A549 (cell line): ENCODE data around the gene OR1F1. TPM values are rescaled to one million over a fixed set of nuclear protein-coding genes. Genes with fewer than 3 reads are reported as not detected.
A peak's percentile ranks its signal among the peaks of the same experiment; 100 is the strongest.

ENCODE experiments used
- ATAC-seq, 2 experiments: fragments of 200-7000 bp in 1 of 2; fragments of >200 bp in 1 of 2; cut with Nextera tagmentation in 1 of 2; cut with Tn5 transposase in 1 of 2; 3 replicates each; pipeline versions ENCODE4 v1.8.0 to v1.9.1; 2018 to 2020; ENCODE audit warnings: mild to moderate bottlenecking in 1 of 2, moderate library complexity in 1 of 2
- CTCF ChIA-PET: fragments of 300-600 bp; sonication (Branson Sonifier 250); formaldehyde crosslinking; extraction: SDS; loops from one replicate; lab custom pipeline; 2021; ENCODE audit warnings: antibody characterized with exemption, inconsistent platforms; lab: Yijun Ruan, JAX
- POLR2A ChIA-PET: fragments of 350-600 bp; formaldehyde crosslinking; extraction: SDS; loops from one replicate; lab custom pipeline; 2021; ENCODE audit warnings: antibody characterized with exemption, inconsistent platforms; lab: Yijun Ruan, JAX
- DNase-seq, 2 experiments: peaks; one replicate each; pipeline versions ENCODE4 v3.0.0 to v3.0.0-alpha.2; 2011 to 2016; ENCODE audit warnings: low read depth in 1 of 2, low spot score in 1 of 2
- FAIRE-seq: peaks from 2 replicates; lab custom pipeline; 2011; peaks lifted over from hg19 to GRCh38; lab: Jason Lieb, UNC
- H3K27ac ChIP-seq, 2 experiments: fragments of >200 bp; sonication (Bioruptor Twin); formaldehyde crosslinking; 3 replicates each; pipeline ENCODE4 v1.5.1; 2016 to 2017
- H3K4me1 ChIP-seq: fragments of >200 bp; sonication (Bioruptor Twin); formaldehyde crosslinking; 3 replicates; pipeline ENCODE4 v1.6.1; 2016
- H3K4me2 ChIP-seq: fragments of >200 bp; sonication (Bioruptor Twin); formaldehyde crosslinking; 3 replicates; pipeline ENCODE4 v1.6.1; 2016
- H3K4me3 ChIP-seq: fragments of >200 bp; sonication (Bioruptor Twin); formaldehyde crosslinking; 3 replicates; pipeline ENCODE4 v1.5.1; 2016
- H3K9me3 ChIP-seq: fragments of >200 bp; sonication (Bioruptor Twin); formaldehyde crosslinking; 3 replicates; pipeline ENCODE4 v1.6.1; 2016
- BHLHE40 ChIP-seq: IDR thresholded peaks from 2 replicates; pipeline ENCODE4 v1.6.1; 2012; ENCODE audit warnings: low read depth, low read length, inconsistent platforms
- CBX2 ChIP-seq: fragments of 200-600 bp; sonication (generic); IDR thresholded peaks from 2 replicates; pipeline ENCODE4 v1.6.1; 2016; ENCODE audit warnings: low read depth, mild to moderate bottlenecking, borderline replicate concordance
- CBX8 ChIP-seq: fragments of 200-600 bp; sonication (generic); IDR thresholded peaks from 2 replicates; pipeline ENCODE4 v1.6.1; 2016
- CHD2 ChIP-seq: fragments of 150-350 bp; IDR thresholded peaks from 2 replicates; pipeline ENCODE4 v1.6.1; 2014; ENCODE audit warnings: low read length; ENCODE audit not compliant: partially characterized antibody
- CTCF ChIP-seq: fragments of >200 bp; sonication (Bioruptor Twin); formaldehyde crosslinking; IDR thresholded peaks from 3 replicates; pipeline ENCODE4 v1.5.1; 2016
- E2F6 ChIP-seq: IDR thresholded peaks from 2 replicates; pipeline ENCODE4 v1.6.1; 2012; ENCODE audit warnings: low read depth, borderline replicate concordance
- EHF ChIP-seq: fragments of 250-450 bp; sonication (Bioruptor Pico); IDR thresholded peaks from 2 replicates; pipeline ENCODE4 v1.5.0; 2020; ENCODE audit warnings: mild to moderate bottlenecking
- EHMT2 ChIP-seq: fragments of 200-600 bp; sonication (generic); IDR thresholded peaks from 2 replicates; pipeline ENCODE4 v1.6.1; 2016; ENCODE audit warnings: antibody characterized with exemption, low read depth, mild to moderate bottlenecking, moderate library complexity
- FOSB ChIP-seq: fragments of 250-450 bp; sonication (Bioruptor Pico); IDR thresholded peaks from 2 replicates; pipeline ENCODE4 v1.5.0; 2020; ENCODE audit warnings: mild to moderate bottlenecking, moderate library complexity
- GATA3 ChIP-seq: IDR thresholded peaks from 2 replicates; pipeline ENCODE4 v1.6.1; 2012; ENCODE audit warnings: borderline replicate concordance
- HES2 ChIP-seq: fragments of >200 bp; sonication (Bioruptor Twin); formaldehyde crosslinking; IDR thresholded peaks from 2 replicates; pipeline ENCODE4 v1.6.1; 2016
- HEYL ChIP-seq: fragments of 250-450 bp; sonication (Bioruptor Pico); IDR thresholded peaks from 2 replicates; pipeline ENCODE4 v1.8.0; 2021; ENCODE audit warnings: mild to moderate bottlenecking, moderate library complexity
- HOXA7 ChIP-seq: fragments of 250-450 bp; sonication (Bioruptor Pico); IDR thresholded peaks from 2 replicates; pipeline ENCODE4 v1.5.0; 2020; ENCODE audit warnings: mild to moderate bottlenecking, moderate library complexity
- HOXB5 ChIP-seq: fragments of 250-450 bp; sonication (Bioruptor Pico); IDR thresholded peaks from 2 replicates; pipeline ENCODE4 v1.5.0; 2020; ENCODE audit warnings: mild to moderate bottlenecking, moderate library complexity
- JUN ChIP-seq, 2 experiments: fragments of >200 bp; sonication (Bioruptor Twin); formaldehyde crosslinking; IDR thresholded peaks; 2 replicates in 1 of 2; 3 replicates in 1 of 2; pipeline ENCODE4 v1.6.1; 2016 to 2017
- JUNB ChIP-seq: fragments of >200 bp; sonication (Bioruptor Twin); formaldehyde crosslinking; IDR thresholded peaks from 2 replicates; pipeline ENCODE4 v1.6.1; 2016
- KDM1A ChIP-seq: fragments of 200-600 bp; sonication (generic); IDR thresholded peaks from 2 replicates; pipeline ENCODE4 v1.6.1; 2016; ENCODE audit warnings: low read depth, mild to moderate bottlenecking
- KDM5A ChIP-seq: fragments of 200-600 bp; sonication (generic); IDR thresholded peaks from 2 replicates; pipeline ENCODE4 v1.6.1; 2016; ENCODE audit warnings: antibody characterized with exemption, mild to moderate bottlenecking
- MAFK ChIP-seq: fragments of 450-650 bp; IDR thresholded peaks from 2 replicates; pipeline ENCODE4 v1.6.1; 2014; ENCODE audit not compliant: partially characterized antibody
- MAZ ChIP-seq: fragments of 150-350 bp; IDR thresholded peaks from 2 replicates; pipeline ENCODE4 v1.6.1; 2014; ENCODE audit warnings: antibody characterized with exemption, low read depth, low read length, borderline replicate concordance
- MYC ChIP-seq: IDR thresholded peaks from 2 replicates; pipeline ENCODE4 v1.6.1; 2012; ENCODE audit warnings: mild to moderate bottlenecking, inconsistent platforms, low read length, improper control_type of control experiment, borderline replicate concordance
- NFE2L2 ChIP-seq: fragments of 150-350 bp; conservative IDR thresholded peaks from 2 replicates; pipeline ENCODE4 v1.6.1; 2014; ENCODE audit warnings: low read length
- NR3C1 ChIP-seq: fragments of >200 bp; sonication (Bioruptor Twin); formaldehyde crosslinking; IDR thresholded peaks from 3 replicates; pipeline ENCODE4 v1.6.1; 2017
- PBX3 ChIP-seq: IDR thresholded peaks from 2 replicates; pipeline ENCODE4 v1.6.1; 2012
- POLR2A ChIP-seq: IDR thresholded peaks from 2 replicates; pipeline ENCODE4 v1.6.1; 2012; ENCODE audit warnings: mild to moderate bottlenecking, low read length
- RARB ChIP-seq: fragments of 250-450 bp; sonication (Bioruptor Pico); IDR thresholded peaks from 2 replicates; pipeline ENCODE4 v1.8.0; 2021; ENCODE audit warnings: mild to moderate bottlenecking, moderate library complexity
- RCOR1 ChIP-seq: fragments of 150-350 bp; IDR thresholded peaks from 2 replicates; pipeline ENCODE4 v1.6.1; 2014; ENCODE audit warnings: antibody characterized with exemption, low read length, low read depth
- REST ChIP-seq: fragments of 200-600 bp; sonication (generic); IDR thresholded peaks from 2 replicates; pipeline ENCODE4 v1.6.1; 2016; ENCODE audit warnings: antibody characterized with exemption, mild to moderate bottlenecking, moderate library complexity
- RFX5 ChIP-seq: fragments of 450-650 bp; IDR thresholded peaks from 2 replicates; pipeline ENCODE4 v1.7.1; 2014; ENCODE audit warnings: antibody characterized with exemption, mild to moderate bottlenecking, moderate library complexity
- SMC3 ChIP-seq: fragments of >200 bp; sonication (Bioruptor Twin); formaldehyde crosslinking; IDR thresholded peaks from 3 replicates; pipeline ENCODE4 v1.6.1; 2018; ENCODE audit warnings: inconsistent platforms
- TFCP2L1 ChIP-seq: fragments of 250-450 bp; sonication (Bioruptor Pico); IDR thresholded peaks from 2 replicates; pipeline ENCODE4 v1.5.0; 2021; ENCODE audit warnings: mild to moderate bottlenecking
- USF2 ChIP-seq: fragments of 450-650 bp; IDR thresholded peaks from 2 replicates; pipeline ENCODE4 v1.6.1; 2014; ENCODE audit warnings: antibody characterized with exemption
- ZC3H11A ChIP-seq: fragments of 450-650 bp; IDR thresholded peaks from 2 replicates; pipeline ENCODE4 v1.6.1; 2014; ENCODE audit warnings: antibody characterized with exemption, mild to moderate bottlenecking
- ZNF302 ChIP-seq: fragments of 250-450 bp; sonication (Bioruptor Pico); IDR thresholded peaks from 2 replicates; pipeline ENCODE4 v1.9.0; 2021; ENCODE audit warnings: inconsistent platforms, mild to moderate bottlenecking, moderate library complexity
- WGBS: methylation state at CpG from one replicate; pipeline ENCODE4 v1.1.6; 2017; ENCODE audit errors: missing lambda C conversion rate; 5-methylcytosine and 5-hydroxymethylcytosine counted together
- polyA plus RNA-seq, 4 experiments: library from polyadenylated mRNA; depleted of rRNA in 3 of 4; stranded (reverse); fragments of >200 nt; fragmentation: RNase III in 1 of 4; extraction: RNeasy Plus Mini Kit Qiagen cat#74134 plus additional on column Dnase treatment in 1 of 4; gene quantifications; 2 replicates in 3 of 4; 3 replicates in 1 of 4; pipeline ENCODE4 v1.2.3, GENCODE V29; 2011 to 2017

The OR1F1 gene
- polyA plus RNA-seq, 2 of the 4 experiments (the other 2 are of a cell fraction), result 0.31 to 1.3 TPM

GRCh38 chr16:3188925-3189825 lies 1.2 kb downstream of the OR1F1 start:
- FAIRE-seq (no peak), ATAC-seq (peak; percentile 44 to 57), DNase-seq (peak; percentile 52 to 91)
- H3K27ac ChIP-seq, result peak overlapping the region; percentile 73 to 89
- POLR2A ChIA-PET, result interaction anchor here (0.6 to 2.3 kb wide), 5 partner anchors 38 to 268 kb away, joined by 3 to 10 read pairs (median 4); partner anchors contain the start of genes ZNF213 and ZNF263
- CTCF ChIA-PET, result interaction anchor here (1.3 kb wide), 1 partner anchor 78 kb away, joined by 5 read pairs; no protein-coding TSS in a partner anchor
- H3K4me1 ChIP-seq, result peaks cover 14% of the 10 kb centered on the region
- under 1% methylated on average over 55 of the region's 61 CpGs for WGBS
- H3K9me3 ChIP-seq, result no peaks in the 10 kb centered on the region
- H3K4me3 ChIP-seq, result peak overlapping the region; percentile 71
- H3K4me2 ChIP-seq, result peak overlapping the region; percentile 91
- TF ChIP-seq EHMT2 (no peak), JUNB (no peak), CBX8 (no peak), SMC3 (no peak), BHLHE40 (no peak), POLR2A (peak; percentile 47), FOSB (CRISPR knock-in tag) (no peak), KDM5A (no peak), ZC3H11A (no peak), MAFK (no peak), HES2 (no peak), ZNF302 (no peak), HOXA7 (CRISPR knock-in tag) (no peak), GATA3 (0 out of 2 replicates have a peak, but pooled peaks have one; percentile 32), PBX3 (no peak), REST (no peak), EHF (no peak), HOXB5 (CRISPR knock-in tag) (0 out of 2 replicates have a peak, but pooled peaks have one; percentile 38), RARB (CRISPR knock-in tag) (no peak), NFE2L2 (no peak), USF2 (no peak; the same call in 1 of the 2 replicates), MAZ (0 out of 2 replicates have a peak, but pooled peaks have one; percentile 65), HEYL (no peak), CTCF (no peak), MYC (no peak; the same call in 1 of the 2 replicates), NR3C1 (no peak), RCOR1 (no peak), JUN (IDR thresholded peaks at IDR 0.05) (no peak; a peak in 1 of 5 replicates), E2F6 (peak; percentile 40; the same call in 1 of the 2 replicates), CHD2 (no peak), TFCP2L1 (no peak), CBX2 (no peak), RFX5 (0 out of 2 replicates have a peak, but pooled peaks have one; percentile 35), KDM1A (no peak)
